SK-N-MC (cell line): ENCODE data around the gene CLEC19A.

Source experiments
- EZH2 ChIP-seq: fragments of 200-600 bp; sonication (generic); IDR thresholded peaks from one replicate; pipeline ENCODE4 v1.6.1; 2017; ENCODE audit warnings: antibody characterized with exemption
- FOXP2 ChIP-seq: optimal IDR thresholded peaks from 2 replicates; pipeline ENCODE3; 2011; ENCODE audit warnings: mild to moderate bottlenecking, moderate library complexity; ENCODE audit not compliant: insufficient read depth; ENCODE audit errors: extremely low read length, control extremely low read depth
- POLR2AphosphoS5 ChIP-seq: IDR thresholded peaks from 2 replicates; pipeline ENCODE4 v1.6.1; 2012; ENCODE audit warnings: mild to moderate bottlenecking, low read depth, low read length, borderline replicate concordance

- TF ChIP-seq POLR2AphosphoS5, result no peak
- no peak for TF ChIP-seq EZH2
- no peak for TF ChIP-seq FOXP2
Measured at GRCh38 chr16:19356024-19356952, 70.8 kb downstream of the CLEC19A start.
